Measurements from ENCODE around the gene ACSL5.

DNA sequence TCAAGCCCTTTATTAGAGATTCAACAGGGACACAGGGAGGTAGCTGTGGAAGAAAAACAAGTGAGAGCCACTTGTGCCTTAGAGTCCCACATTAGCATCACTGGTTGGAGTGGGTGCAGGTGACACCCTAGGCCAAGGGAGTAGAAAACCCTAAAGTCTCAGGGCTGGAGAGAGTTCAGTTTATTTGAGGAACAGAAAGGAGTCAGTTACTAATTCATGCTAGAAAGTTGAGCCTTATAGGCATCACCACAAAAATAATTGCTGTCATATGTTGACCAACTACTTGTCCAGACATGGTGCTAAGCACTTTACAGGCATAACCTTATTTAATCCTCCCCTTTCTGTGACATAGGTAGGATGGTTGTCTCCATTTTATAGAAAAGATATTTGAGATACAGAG, 20.9 kb upstream of the ACSL5 start:
- TF ChIP-seq, protein P1, sequence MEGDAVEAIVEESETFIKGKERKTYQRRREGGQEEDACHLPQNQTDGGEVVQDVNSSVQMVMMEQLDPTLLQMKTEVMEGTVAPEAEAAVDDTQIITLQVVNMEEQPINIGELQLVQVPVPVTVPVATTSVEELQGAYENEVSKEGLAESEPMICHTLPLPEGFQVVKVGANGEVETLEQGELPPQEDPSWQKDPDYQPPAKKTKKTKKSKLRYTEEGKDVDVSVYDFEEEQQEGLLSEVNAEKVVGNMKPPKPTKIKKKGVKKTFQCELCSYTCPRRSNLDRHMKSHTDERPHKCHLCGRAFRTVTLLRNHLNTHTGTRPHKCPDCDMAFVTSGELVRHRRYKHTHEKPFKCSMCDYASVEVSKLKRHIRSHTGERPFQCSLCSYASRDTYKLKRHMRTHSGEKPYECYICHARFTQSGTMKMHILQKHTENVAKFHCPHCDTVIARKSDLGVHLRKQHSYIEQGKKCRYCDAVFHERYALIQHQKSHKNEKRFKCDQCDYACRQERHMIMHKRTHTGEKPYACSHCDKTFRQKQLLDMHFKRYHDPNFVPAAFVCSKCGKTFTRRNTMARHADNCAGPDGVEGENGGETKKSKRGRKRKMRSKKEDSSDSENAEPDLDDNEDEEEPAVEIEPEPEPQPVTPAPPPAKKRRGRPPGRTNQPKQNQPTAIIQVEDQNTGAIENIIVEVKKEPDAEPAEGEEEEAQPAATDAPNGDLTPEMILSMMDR (IDR thresholded peaks at IDR 0.05; ENCODE audit: low read depth, low read length), result no peak
- TF ChIP-seq EZH2phosphoT487 (IDR thresholded peaks at IDR 0.05; ENCODE audit: low read depth), result no peak

Measured in OCI-LY3 (cell line).